PC-9 (cell line): Measurements from ENCODE around the gene CHST14. TPM values are rescaled to one million over a fixed set of nuclear protein-coding genes. Genes with fewer than 3 reads are reported as not detected.

Source experiments
- BruUV-seq: library from RNA; stranded (reverse); fragments of 400-500 nt; replicated peaks from 2 replicates; lab custom pipeline; 2021; lab: Mats Ljungman, UMichigan
- CTCF ChIA-PET: fragments of 300-600 bp; sonication (Branson Sonifier 250); formaldehyde crosslinking; loops from one replicate; lab custom pipeline; 2022; ENCODE audit warnings: antibody characterized with exemption; lab: Charles Lee
- POLR2A ChIA-PET: fragments of 300-600 bp; sonication (Branson Sonifier 250); formaldehyde crosslinking; loops from one replicate; lab custom pipeline; 2022; ENCODE audit warnings: antibody characterized with exemption; ENCODE audit not compliant: unreplicated experiment; lab: Charles Lee
- DNase-seq, 2 experiments: peaks; one replicate each; pipeline versions ENCODE4 v3.0.0 to v3.0.0-alpha.2; 2015 to 2022; ENCODE audit warnings: mixed read lengths in 1 of 2
- H2AFZ ChIP-seq: fragments of 200-600 bp; sonication (generic); 2 replicates; pipeline ENCODE4 v1.8.1; 2017; ENCODE audit warnings: antibody characterized with exemption
- H3F3A ChIP-seq: fragments of 200-600 bp; sonication (generic); 2 replicates; pipeline ENCODE4 v1.8.1; 2017; ENCODE audit warnings: antibody characterized with exemption, mild to moderate bottlenecking, low read depth; ENCODE audit not compliant: insufficient read depth
- H3K27ac ChIP-seq: fragments of 200-600 bp; sonication (generic); 2 replicates; pipeline ENCODE4 v1.6.1; 2016; ENCODE audit warnings: mixed run types
- H3K27me3 ChIP-seq: fragments of 200-600 bp; sonication (generic); 2 replicates; pipeline ENCODE4 v1.6.1; 2016; ENCODE audit warnings: low read depth, mixed run types; ENCODE audit not compliant: insufficient read depth
- H3K36me3 ChIP-seq: fragments of 200-600 bp; sonication (generic); 2 replicates; pipeline ENCODE4 v1.6.1; 2016; ENCODE audit warnings: low read depth, mixed run types
- H3K4me1 ChIP-seq: fragments of 200-600 bp; sonication (generic); replicated peaks from 2 replicates; pipeline ENCODE4 v1.6.1; 2016; ENCODE audit warnings: mixed run types; ENCODE audit not compliant: insufficient read depth
- H3K4me2 ChIP-seq: fragments of 200-600 bp; sonication (generic); 2 replicates; pipeline ENCODE4 v1.6.1; 2017; ENCODE audit warnings: mixed run types
- H3K4me3 ChIP-seq: fragments of 200-600 bp; sonication (generic); 2 replicates; pipeline ENCODE4 v1.6.1; 2016; ENCODE audit warnings: mixed run types
- H3K79me2 ChIP-seq: fragments of 200-600 bp; sonication (generic); 2 replicates; pipeline ENCODE4 v1.6.1; 2017; ENCODE audit warnings: low read depth, mixed run types
- H3K9me2 ChIP-seq: fragments of 200-600 bp; sonication (generic); 2 replicates; pipeline ENCODE4 v1.8.1; 2017; ENCODE audit warnings: mild to moderate bottlenecking; ENCODE audit not compliant: insufficient read depth
- H3K9me3 ChIP-seq: fragments of 200-600 bp; sonication (generic); 2 replicates; pipeline ENCODE4 v1.8.1; 2016; ENCODE audit warnings: low read depth; ENCODE audit not compliant: insufficient read depth
- H4K20me1 ChIP-seq: fragments of 200-600 bp; sonication (generic); 2 replicates; pipeline ENCODE4 v1.8.1; 2017; ENCODE audit not compliant: insufficient read depth
- EZH2 ChIP-seq: fragments of 200-600 bp; sonication (generic); IDR thresholded peaks from 2 replicates; pipeline ENCODE4 v1.8.0; 2017; ENCODE audit warnings: antibody characterized with exemption, low read depth
- intact Hi-C: fragments of 100-400 bp; cut with micrococcal nuclease; formaldehyde crosslinking; loops from one replicate; pipeline ENCODE4 v1.10.0; 2022; ENCODE audit not compliant: unreplicated experiment
- total RNA-seq: library from RNA; stranded (reverse); gene quantifications from 2 replicates; pipeline ENCODE4 v1.2.3, GENCODE V29; 2021
- TF ChIP-seq, protein P1 (sequence below): fragments of 200-600 bp; sonication (generic); conservative IDR thresholded peaks from 2 replicates; pipeline ENCODE4 v1.6.1; 2017; ENCODE audit warnings: mixed run types, antibody characterized with exemption, mild to moderate bottlenecking, moderate library complexity

CHST14 gene
- total RNA-seq, 1 experiment from 2014 or later: 34.3 TPM

- H3K9me3 ChIP-seq: no peaks in the 10 kb centered on the region
- BruUV-seq: no TSS peak
- intact Hi-C loops: loop anchor here (5.0 kb wide), 2 partner anchors 35 to 65 kb away; partner anchors contain the start of genes BAHD1 and CHST14
- no peaks in the 10 kb centered on the region for H4K20me1 ChIP-seq
- H3K79me2 ChIP-seq: no peaks in the 10 kb centered on the region
- ChIA-PET POLR2A (interaction anchor here (0.6 kb wide), 1 partner anchor 906 kb away, joined by 3 read pairs; no protein-coding TSS in a partner anchor), CTCF (interaction anchor here (0.5 to 0.6 kb wide), 2 partner anchors 77 to 83 kb away, joined by 3 to 7 read pairs; no protein-coding TSS in a partner anchor)
- no peaks in the 10 kb centered on the region for H3K27me3 ChIP-seq
- no peaks in the 10 kb centered on the region for H3K9me2 ChIP-seq
- TF ChIP-seq, protein P1, sequence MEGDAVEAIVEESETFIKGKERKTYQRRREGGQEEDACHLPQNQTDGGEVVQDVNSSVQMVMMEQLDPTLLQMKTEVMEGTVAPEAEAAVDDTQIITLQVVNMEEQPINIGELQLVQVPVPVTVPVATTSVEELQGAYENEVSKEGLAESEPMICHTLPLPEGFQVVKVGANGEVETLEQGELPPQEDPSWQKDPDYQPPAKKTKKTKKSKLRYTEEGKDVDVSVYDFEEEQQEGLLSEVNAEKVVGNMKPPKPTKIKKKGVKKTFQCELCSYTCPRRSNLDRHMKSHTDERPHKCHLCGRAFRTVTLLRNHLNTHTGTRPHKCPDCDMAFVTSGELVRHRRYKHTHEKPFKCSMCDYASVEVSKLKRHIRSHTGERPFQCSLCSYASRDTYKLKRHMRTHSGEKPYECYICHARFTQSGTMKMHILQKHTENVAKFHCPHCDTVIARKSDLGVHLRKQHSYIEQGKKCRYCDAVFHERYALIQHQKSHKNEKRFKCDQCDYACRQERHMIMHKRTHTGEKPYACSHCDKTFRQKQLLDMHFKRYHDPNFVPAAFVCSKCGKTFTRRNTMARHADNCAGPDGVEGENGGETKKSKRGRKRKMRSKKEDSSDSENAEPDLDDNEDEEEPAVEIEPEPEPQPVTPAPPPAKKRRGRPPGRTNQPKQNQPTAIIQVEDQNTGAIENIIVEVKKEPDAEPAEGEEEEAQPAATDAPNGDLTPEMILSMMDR: peak; percentile 51
- no peak for TF ChIP-seq EZH2
- H2AFZ ChIP-seq: peak overlapping the region; percentile 69; the same call in 1 of the 2 replicates
- DNase-seq: peak; percentile 47 to 69
- peaks cover 10% of the 10 kb centered on the region; the same call in 1 of the 2 replicates for H3F3A ChIP-seq
- peak overlapping the region; percentile 36; the same call in 1 of the 2 replicates for H3K4me2 ChIP-seq
- H3K27ac ChIP-seq: no peak overlapping the region
- no peaks in the 10 kb centered on the region for H3K36me3 ChIP-seq
- H3K4me1 ChIP-seq: peaks cover 7% of the 10 kb centered on the region
- no peak overlapping the region; the same call in 1 of the 2 replicates for H3K4me3 ChIP-seq
Measured at GRCh38 chr15:40506964-40507571, 36.3 kb downstream of the CHST14 start.

- H3K4me2 ChIP-seq: no peak overlapping the region
- BruUV-seq: no TSS peak
- POLR2A ChIA-PET: interaction anchor here (0.6 to 0.7 kb wide), 2 partner anchors 702 to 1544 kb away, joined by 3 to 4 read pairs; no protein-coding TSS in a partner anchor
Measured at GRCh38 chr15:40508216-40508615, 37.4 kb downstream of the CHST14 start.

DNA sequence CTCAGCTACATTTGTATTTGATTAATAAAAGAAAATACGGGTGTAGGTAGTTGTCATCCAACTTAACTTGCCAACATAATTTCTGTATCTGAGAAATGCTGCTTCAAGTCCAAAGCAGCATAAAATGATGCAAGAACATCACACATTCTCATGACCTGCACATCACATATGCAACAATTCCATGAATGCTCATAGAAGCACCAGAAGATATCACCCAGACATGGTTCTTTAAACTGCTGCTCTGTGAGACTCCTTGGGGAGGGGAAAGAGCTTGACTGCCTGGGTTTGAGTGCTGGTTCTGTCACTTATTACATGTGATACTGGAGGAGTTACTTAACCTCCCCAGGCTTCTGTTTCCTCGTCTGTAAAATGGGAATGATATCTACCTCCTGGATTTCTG lies 39.4 kb downstream of the CHST14 start:
- no peaks in the 10 kb centered on the region for H3K9me2 ChIP-seq
- peaks cover 7% of the 10 kb centered on the region for H3K4me1 ChIP-seq
- H3K27ac ChIP-seq: no peak overlapping the region
- no peaks in the 10 kb centered on the region for H3K36me3 ChIP-seq
- H3K79me2 ChIP-seq: no peaks in the 10 kb centered on the region
- H3F3A ChIP-seq: peaks cover 10% of the 10 kb centered on the region; the same call in 1 of the 2 replicates
- TF ChIP-seq, protein P1: no peak
- no peak for TF ChIP-seq EZH2
- BruUV-seq: no TSS peak
- H3K4me3 ChIP-seq: no peak overlapping the region
- no peaks in the 10 kb centered on the region for H3K9me3 ChIP-seq
- ChIA-PET POLR2A (no interaction called here), CTCF (no interaction called here)
- DNase-seq: no peak
- no peak overlapping the region for H2AFZ ChIP-seq
- no peak overlapping the region for H3K4me2 ChIP-seq
- intact Hi-C loops: no loop called here
- H3K27me3 ChIP-seq: no peaks in the 10 kb centered on the region
- no peaks in the 10 kb centered on the region for H4K20me1 ChIP-seq

More at GRCh38 chr15:40508216-40508615, 37.4 kb downstream of the CHST14 start:
- Histone ChIP-seq H3K4me1 (peaks cover 7% of the 10 kb centered on the region), H3K4me3 (no peak overlapping the region), H3K36me3 (no peaks in the 10 kb centered on the region), H2AFZ (no peak overlapping the region), H3K27ac (no peak overlapping the region), H3K9me2 (no peaks in the 10 kb centered on the region), H3K9me3 (no peaks in the 10 kb centered on the region), H3K79me2 (no peaks in the 10 kb centered on the region), H3K27me3 (no peaks in the 10 kb centered on the region), H4K20me1 (no peaks in the 10 kb centered on the region), H3F3A (peaks cover 10% of the 10 kb centered on the region; the same call in 1 of the 2 replicates)
- TF ChIP-seq, protein P1: no peak
- no peak for TF ChIP-seq EZH2
- DNase-seq: no peak
- intact Hi-C loops: loop anchor here (5.0 kb wide), 2 partner anchors 36 to 66 kb away; partner anchors contain the start of genes BAHD1 and CHST14
- CTCF ChIA-PET: interaction anchor here (0.5 to 0.6 kb wide), 2 partner anchors 63 to 556 kb away, joined by 5 to 9 read pairs; no protein-coding TSS in a partner anchor
